22Rv1 (cell line): Measurements from ENCODE around the gene KYNU.
"Not testable (repeated sequence)": the region's sequence is repeated elsewhere in the genome, so short reads cannot be mapped to it uniquely, and the experiment has no call there.

Experiments
- ZFX ChIP-seq: fragments of 450-650 bp; IDR thresholded peaks from 2 replicates; pipeline ENCODE4 v1.6.1; 2017; ENCODE audit warnings: antibody characterized with exemption, borderline replicate concordance
- TF ChIP-seq, protein P1 (sequence below): fragments of 450-650 bp; IDR thresholded peaks from 2 replicates; pipeline ENCODE4 v1.5.1; 2017; ENCODE audit warnings: mild to moderate bottlenecking

DNA sequence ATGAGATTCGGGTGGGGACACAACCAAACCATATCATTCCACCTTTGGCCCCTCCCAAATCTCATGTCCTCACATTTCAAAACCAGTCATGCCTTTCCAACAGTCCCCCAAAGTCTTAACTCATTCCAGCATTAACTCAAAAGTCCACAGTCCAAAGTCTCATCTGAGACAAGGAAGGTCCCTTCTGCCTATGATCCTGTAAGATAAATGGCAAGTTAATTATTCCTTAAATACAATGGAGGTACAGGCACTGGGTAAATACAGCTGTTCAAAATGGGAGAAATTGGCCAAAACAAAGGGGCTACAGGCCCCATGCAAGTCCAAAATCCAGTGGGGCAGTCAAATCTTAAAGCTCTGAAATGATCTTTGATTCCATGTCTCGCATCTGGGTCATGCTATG lies 71.3 kb downstream of the KYNU start:
- TF ChIP-seq, protein P1, sequence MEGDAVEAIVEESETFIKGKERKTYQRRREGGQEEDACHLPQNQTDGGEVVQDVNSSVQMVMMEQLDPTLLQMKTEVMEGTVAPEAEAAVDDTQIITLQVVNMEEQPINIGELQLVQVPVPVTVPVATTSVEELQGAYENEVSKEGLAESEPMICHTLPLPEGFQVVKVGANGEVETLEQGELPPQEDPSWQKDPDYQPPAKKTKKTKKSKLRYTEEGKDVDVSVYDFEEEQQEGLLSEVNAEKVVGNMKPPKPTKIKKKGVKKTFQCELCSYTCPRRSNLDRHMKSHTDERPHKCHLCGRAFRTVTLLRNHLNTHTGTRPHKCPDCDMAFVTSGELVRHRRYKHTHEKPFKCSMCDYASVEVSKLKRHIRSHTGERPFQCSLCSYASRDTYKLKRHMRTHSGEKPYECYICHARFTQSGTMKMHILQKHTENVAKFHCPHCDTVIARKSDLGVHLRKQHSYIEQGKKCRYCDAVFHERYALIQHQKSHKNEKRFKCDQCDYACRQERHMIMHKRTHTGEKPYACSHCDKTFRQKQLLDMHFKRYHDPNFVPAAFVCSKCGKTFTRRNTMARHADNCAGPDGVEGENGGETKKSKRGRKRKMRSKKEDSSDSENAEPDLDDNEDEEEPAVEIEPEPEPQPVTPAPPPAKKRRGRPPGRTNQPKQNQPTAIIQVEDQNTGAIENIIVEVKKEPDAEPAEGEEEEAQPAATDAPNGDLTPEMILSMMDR: not testable (repeated sequence)
- not testable (repeated sequence) for TF ChIP-seq ZFX
